K562 (cell line): ENCODE measurements around the gene POLDIP3. TPM values are rescaled to one million over a fixed set of nuclear protein-coding genes. Genes with fewer than 3 reads are reported as not detected.
"Not testable (repeated sequence)": the region's sequence is repeated elsewhere in the genome, so short reads cannot be mapped to it uniquely, and the experiment has no call there.

Experiments
- ATAC-seq: fragments of 200-7000 bp; cut with Tn5 transposase; 3 replicates; pipeline ENCODE4 v1.9.1; 2020; ENCODE audit warnings: moderate library complexity
- BruUV-seq: library from RNA; stranded (reverse); fragments of 400-500 nt; replicated peaks from 2 replicates; lab custom pipeline; 2021; lab: Mats Ljungman, UMichigan
- CTCF ChIA-PET: fragments of 300-600 bp; formaldehyde crosslinking; extraction: SDS; loops from one replicate; lab custom pipeline; 2021; ENCODE audit warnings: low intra/inter-chr PET ratio; lab: Yijun Ruan, JAX
- POLR2A ChIA-PET: fragments of 300-600, 350-650 bp; sonication (Branson Sonifier 250); formaldehyde crosslinking; extraction: SDS; loops from one replicate; lab custom pipeline; 2021; ENCODE audit warnings: antibody characterized with exemption, inconsistent platforms; lab: Yijun Ruan, JAX
- DNase-seq, 4 experiments: peaks; one replicate each; pipeline versions ENCODE4 v3.0.0 to v3.0.0-alpha.2; 2011 to 2018; ENCODE audit warnings: low spot score in 3 of 4, mixed read lengths in 3 of 4; ENCODE audit errors: extremely low read depth in 1 of 4
- FAIRE-seq: peaks from 2 replicates; lab custom pipeline; 2011; peaks lifted over from hg19 to GRCh38; lab: Jason Lieb, UNC
- H2AFZ ChIP-seq: 2 replicates; pipeline ENCODE4 v1.6.0; 2011; ENCODE audit warnings: low read depth, low read length, control low read depth, inconsistent platforms
- H3K27ac ChIP-seq: fragments of 200-600 bp; 3 replicates; pipeline ENCODE4 v1.8.0; 2011; ENCODE audit warnings: low read depth, mild to moderate bottlenecking, control low read depth, inconsistent platforms, low read length, moderate library complexity, mixed read lengths; ENCODE audit errors: extremely low read depth
- H3K27me3 ChIP-seq, 2 experiments: fragments of 300-600 bp in 1 of 2; 2 replicates in 1 of 2; 3 replicates in 1 of 2; pipeline versions ENCODE4 v1.6.0 to v1.8.0; 2011; ENCODE audit warnings: inconsistent platforms in 2 of 2, low read length in 2 of 2, mild to moderate bottlenecking in 1 of 2, mixed read lengths in 1 of 2, moderate library complexity in 1 of 2; ENCODE audit not compliant: control insufficient read depth in 2 of 2, insufficient read depth in 2 of 2
- H3K36me3 ChIP-seq: fragments of 300-600 bp; 3 replicates; pipeline ENCODE4 v1.8.0; 2011; ENCODE audit warnings: mild to moderate bottlenecking, low read length, inconsistent platforms; ENCODE audit not compliant: control insufficient read depth, insufficient read depth
- H3K4me1 ChIP-seq, 2 experiments: fragments of 200-600 bp in 1 of 2; replicated peaks in 1 of 2; 2 replicates in 1 of 2; 3 replicates in 1 of 2; pipeline versions ENCODE4 v1.5.1 to v1.8.0; 2011; ENCODE audit warnings: inconsistent platforms in 2 of 2, low read length in 2 of 2, mild to moderate bottlenecking in 1 of 2, mixed read lengths in 1 of 2, moderate library complexity in 1 of 2; ENCODE audit not compliant: control insufficient read depth in 2 of 2, insufficient read depth in 2 of 2
- H3K4me2 ChIP-seq: 2 replicates; pipeline ENCODE4 v1.6.1; 2011; ENCODE audit warnings: low read length, control low read depth, inconsistent platforms, mixed read lengths; ENCODE audit not compliant: insufficient read depth
- H3K4me3 ChIP-seq: fragments of 200-600 bp; sonication (generic), shearing (Covaris generic); 2 replicates; pipeline ENCODE4 v1.5.1; 2016; ENCODE audit warnings: control low read depth, inconsistent platforms
- H3K79me2 ChIP-seq: fragments of 200-600 bp; 3 replicates; pipeline ENCODE4 v1.8.0; 2011; ENCODE audit warnings: low read length, inconsistent platforms; ENCODE audit not compliant: control insufficient read depth, insufficient read depth
- H3K9ac ChIP-seq, 2 experiments: 2 replicates each; pipeline versions ENCODE4 v1.6.0 to v1.6.1; 2011; ENCODE audit warnings: low read depth in 2 of 2, low read length in 2 of 2, control low read depth in 1 of 2, inconsistent platforms in 1 of 2, mild to moderate bottlenecking in 1 of 2, mixed read lengths in 1 of 2; ENCODE audit not compliant: insufficient read depth in 1 of 2
- H3K9me1 ChIP-seq: one replicate; pipeline ENCODE4 v1.6.0; 2011; ENCODE audit warnings: inconsistent platforms, mild to moderate bottlenecking, low read length, moderate library complexity; ENCODE audit not compliant: control insufficient read depth, insufficient read depth
- H3K9me3 ChIP-seq: replicated peaks from 2 replicates; pipeline ENCODE4 v1.5.1; 2011; ENCODE audit warnings: low read depth, low read length, inconsistent platforms; ENCODE audit not compliant: control insufficient read depth, insufficient read depth
- H4K20me1 ChIP-seq: replicated peaks from 2 replicates; pipeline ENCODE4 v1.6.1; 2011; ENCODE audit warnings: low read length, inconsistent platforms, mixed read lengths; ENCODE audit not compliant: control insufficient read depth, insufficient read depth
- NR2C2 ChIP-seq, 2 experiments: fragments of 200-800 bp in 1 of 2; sonication (Bioruptor generic) in 1 of 2; sonication (generic) in 1 of 2; formaldehyde crosslinking in 1 of 2; IDR thresholded peaks; 2 replicates each; pipeline versions ENCODE4 v1.6.1 to v1.8.0; 2016 to 2022; ENCODE audit warnings: mild to moderate bottlenecking in 1 of 2, missing compliant biosample characterization in 1 of 2, missing genetic modification characterization in 1 of 2, missing genetic modification reagents in 1 of 2
- PCBP1 ChIP-seq: fragments of 200-400 bp; formaldehyde crosslinking; IDR thresholded peaks from 2 replicates; pipeline ENCODE4 v1.6.1; 2018; ENCODE audit warnings: mild to moderate bottlenecking, low read depth, low read length; ENCODE audit not compliant: poor library complexity, severe bottlenecking
- ZNF586 ChIP-seq: fragments of 450-650 bp; formaldehyde crosslinking; conservative IDR thresholded peaks from 2 replicates; pipeline ENCODE4 v1.4.0; 2020; ENCODE audit warnings: mild to moderate bottlenecking, moderate library complexity
- WGBS: fragments of 100-300 bp; shearing (Covaris generic); methylation state at CpG from one replicate; pipeline ENCODE4 v1.1.6; 2016; ENCODE audit warnings: low coverage, mixed read lengths; ENCODE audit not compliant: insufficient coverage; ENCODE audit errors: missing lambda C conversion rate; 5-methylcytosine and 5-hydroxymethylcytosine counted together
- in situ Hi-C: fragments of 300-500 bp; cut with MboI; formaldehyde crosslinking; loops from 4 replicates; pipeline ENCODE4 v1.15.0; 2018; ENCODE audit warnings: inconsistent platforms, mixed read lengths
- intact Hi-C: fragments of 100-400 bp; cut with micrococcal nuclease; formaldehyde crosslinking; loops from 2 replicates; pipeline ENCODE4 v1.14.2; 2022
- polyA plus RNA-seq, 8 experiments: library from polyadenylated mRNA; depleted of rRNA in 4 of 8; stranded (reverse) in 5 of 8; unstranded in 3 of 8; fragments of >200 nt; fragmentation: Nextera tagmentation in 2 of 8; fragmentation: Illumina TruSeq in 1 of 8; extraction: Ambion mirVana in 2 of 8; extraction: Trizol in 1 of 8; gene quantifications; 2 replicates each; pipeline versions ENCODE4 v1.2.1 to v1.2.3, GENCODE V29; 2011 to 2014; ENCODE audit warnings: inconsistent platforms in 1 of 8, missing spikeins in 1 of 8
- total RNA-seq, 7 experiments: library from RNA; depleted of rRNA in 6 of 7; stranded (reverse); fragments of >200 nt in 6 of 7; fragmentation: Illumina TruSeq in 2 of 7; extraction: Trizol in 2 of 7; gene quantifications; 2 replicates each; pipeline versions ENCODE4 v1.2.1 to v1.2.3, GENCODE V29; 2011 to 2021; ENCODE audit warnings: low replicate concordance in 1 of 7
- TF ChIP-seq, protein P1 (sequence below): fragments of 450-650 bp; IDR thresholded peaks from 2 replicates; pipeline ENCODE4 v1.6.1; 2016; ENCODE audit warnings: mild to moderate bottlenecking, moderate library complexity

Gene POLDIP3
- total and polyA plus RNA-seq, 9 of the 15 experiments (the other 6 are each of a cell fraction or from before 2014, with no cell fraction given) = 14.3 to 53.0 (median 26.3) TPM

DNA sequence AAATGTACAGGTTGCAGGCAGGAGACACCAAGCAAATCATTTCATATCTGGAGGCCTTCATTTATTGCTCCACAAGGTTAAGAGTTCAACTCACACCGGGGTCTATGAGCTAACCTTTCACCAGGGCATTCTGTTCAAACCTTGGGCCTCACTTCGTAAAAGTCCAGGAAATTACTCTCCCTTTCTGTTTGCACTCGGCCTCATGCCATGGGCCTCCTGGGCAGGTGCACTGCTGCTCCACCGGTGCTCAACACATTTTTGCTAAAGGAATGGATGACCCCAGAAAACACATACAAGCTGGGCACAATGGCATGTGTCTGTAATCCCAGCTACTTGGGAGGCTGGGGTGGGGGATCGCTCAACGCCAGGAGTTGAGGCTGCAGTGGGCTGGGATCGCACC, 78.5 kb downstream of the POLDIP3 start (continued):
- TF ChIP-seq, protein P1, sequence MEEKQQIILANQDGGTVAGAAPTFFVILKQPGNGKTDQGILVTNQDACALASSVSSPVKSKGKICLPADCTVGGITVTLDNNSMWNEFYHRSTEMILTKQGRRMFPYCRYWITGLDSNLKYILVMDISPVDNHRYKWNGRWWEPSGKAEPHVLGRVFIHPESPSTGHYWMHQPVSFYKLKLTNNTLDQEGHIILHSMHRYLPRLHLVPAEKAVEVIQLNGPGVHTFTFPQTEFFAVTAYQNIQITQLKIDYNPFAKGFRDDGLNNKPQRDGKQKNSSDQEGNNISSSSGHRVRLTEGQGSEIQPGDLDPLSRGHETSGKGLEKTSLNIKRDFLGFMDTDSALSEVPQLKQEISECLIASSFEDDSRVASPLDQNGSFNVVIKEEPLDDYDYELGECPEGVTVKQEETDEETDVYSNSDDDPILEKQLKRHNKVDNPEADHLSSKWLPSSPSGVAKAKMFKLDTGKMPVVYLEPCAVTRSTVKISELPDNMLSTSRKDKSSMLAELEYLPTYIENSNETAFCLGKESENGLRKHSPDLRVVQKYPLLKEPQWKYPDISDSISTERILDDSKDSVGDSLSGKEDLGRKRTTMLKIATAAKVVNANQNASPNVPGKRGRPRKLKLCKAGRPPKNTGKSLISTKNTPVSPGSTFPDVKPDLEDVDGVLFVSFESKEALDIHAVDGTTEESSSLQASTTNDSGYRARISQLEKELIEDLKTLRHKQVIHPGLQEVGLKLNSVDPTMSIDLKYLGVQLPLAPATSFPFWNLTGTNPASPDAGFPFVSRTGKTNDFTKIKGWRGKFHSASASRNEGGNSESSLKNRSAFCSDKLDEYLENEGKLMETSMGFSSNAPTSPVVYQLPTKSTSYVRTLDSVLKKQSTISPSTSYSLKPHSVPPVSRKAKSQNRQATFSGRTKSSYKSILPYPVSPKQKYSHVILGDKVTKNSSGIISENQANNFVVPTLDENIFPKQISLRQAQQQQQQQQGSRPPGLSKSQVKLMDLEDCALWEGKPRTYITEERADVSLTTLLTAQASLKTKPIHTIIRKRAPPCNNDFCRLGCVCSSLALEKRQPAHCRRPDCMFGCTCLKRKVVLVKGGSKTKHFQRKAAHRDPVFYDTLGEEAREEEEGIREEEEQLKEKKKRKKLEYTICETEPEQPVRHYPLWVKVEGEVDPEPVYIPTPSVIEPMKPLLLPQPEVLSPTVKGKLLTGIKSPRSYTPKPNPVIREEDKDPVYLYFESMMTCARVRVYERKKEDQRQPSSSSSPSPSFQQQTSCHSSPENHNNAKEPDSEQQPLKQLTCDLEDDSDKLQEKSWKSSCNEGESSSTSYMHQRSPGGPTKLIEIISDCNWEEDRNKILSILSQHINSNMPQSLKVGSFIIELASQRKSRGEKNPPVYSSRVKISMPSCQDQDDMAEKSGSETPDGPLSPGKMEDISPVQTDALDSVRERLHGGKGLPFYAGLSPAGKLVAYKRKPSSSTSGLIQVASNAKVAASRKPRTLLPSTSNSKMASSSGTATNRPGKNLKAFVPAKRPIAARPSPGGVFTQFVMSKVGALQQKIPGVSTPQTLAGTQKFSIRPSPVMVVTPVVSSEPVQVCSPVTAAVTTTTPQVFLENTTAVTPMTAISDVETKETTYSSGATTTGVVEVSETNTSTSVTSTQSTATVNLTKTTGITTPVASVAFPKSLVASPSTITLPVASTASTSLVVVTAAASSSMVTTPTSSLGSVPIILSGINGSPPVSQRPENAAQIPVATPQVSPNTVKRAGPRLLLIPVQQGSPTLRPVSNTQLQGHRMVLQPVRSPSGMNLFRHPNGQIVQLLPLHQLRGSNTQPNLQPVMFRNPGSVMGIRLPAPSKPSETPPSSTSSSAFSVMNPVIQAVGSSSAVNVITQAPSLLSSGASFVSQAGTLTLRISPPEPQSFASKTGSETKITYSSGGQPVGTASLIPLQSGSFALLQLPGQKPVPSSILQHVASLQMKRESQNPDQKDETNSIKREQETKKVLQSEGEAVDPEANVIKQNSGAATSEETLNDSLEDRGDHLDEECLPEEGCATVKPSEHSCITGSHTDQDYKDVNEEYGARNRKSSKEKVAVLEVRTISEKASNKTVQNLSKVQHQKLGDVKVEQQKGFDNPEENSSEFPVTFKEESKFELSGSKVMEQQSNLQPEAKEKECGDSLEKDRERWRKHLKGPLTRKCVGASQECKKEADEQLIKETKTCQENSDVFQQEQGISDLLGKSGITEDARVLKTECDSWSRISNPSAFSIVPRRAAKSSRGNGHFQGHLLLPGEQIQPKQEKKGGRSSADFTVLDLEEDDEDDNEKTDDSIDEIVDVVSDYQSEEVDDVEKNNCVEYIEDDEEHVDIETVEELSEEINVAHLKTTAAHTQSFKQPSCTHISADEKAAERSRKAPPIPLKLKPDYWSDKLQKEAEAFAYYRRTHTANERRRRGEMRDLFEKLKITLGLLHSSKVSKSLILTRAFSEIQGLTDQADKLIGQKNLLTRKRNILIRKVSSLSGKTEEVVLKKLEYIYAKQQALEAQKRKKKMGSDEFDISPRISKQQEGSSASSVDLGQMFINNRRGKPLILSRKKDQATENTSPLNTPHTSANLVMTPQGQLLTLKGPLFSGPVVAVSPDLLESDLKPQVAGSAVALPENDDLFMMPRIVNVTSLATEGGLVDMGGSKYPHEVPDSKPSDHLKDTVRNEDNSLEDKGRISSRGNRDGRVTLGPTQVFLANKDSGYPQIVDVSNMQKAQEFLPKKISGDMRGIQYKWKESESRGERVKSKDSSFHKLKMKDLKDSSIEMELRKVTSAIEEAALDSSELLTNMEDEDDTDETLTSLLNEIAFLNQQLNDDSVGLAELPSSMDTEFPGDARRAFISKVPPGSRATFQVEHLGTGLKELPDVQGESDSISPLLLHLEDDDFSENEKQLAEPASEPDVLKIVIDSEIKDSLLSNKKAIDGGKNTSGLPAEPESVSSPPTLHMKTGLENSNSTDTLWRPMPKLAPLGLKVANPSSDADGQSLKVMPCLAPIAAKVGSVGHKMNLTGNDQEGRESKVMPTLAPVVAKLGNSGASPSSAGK = no peak
- no peak for TF ChIP-seq NR2C2 (CRISPR knock-in tag; IDR thresholded peaks at IDR 0.05)
- no peak for TF ChIP-seq NR2C2 (tag; IDR thresholded peaks at IDR 0.05)
- TF ChIP-seq PCBP1 = no peak
- no peak for TF ChIP-seq ZNF586 (CRISPR knock-in tag)

- intact Hi-C loops, H3K4me3 ChIP-seq, H3K79me2 ChIP-seq, H3K9ac ChIP-seq, DNase-seq, H3K27ac ChIP-seq, H4K20me1 ChIP-seq, H3K9me1 ChIP-seq, H3K27me3 ChIP-seq, CTCF ChIA-PET, FAIRE-seq, ATAC-seq, H3K4me2 ChIP-seq, H3K9me3 ChIP-seq, BruUV-seq, H3K36me3 ChIP-seq, in situ Hi-C loops, H2AFZ ChIP-seq: not testable (repeated sequence)
- POLR2A ChIA-PET = interaction anchor here (0.7 kb wide), 1 partner anchor 79 kb away, joined by 3 read pairs; no protein-coding TSS in a partner anchor
- whole genome bisulfite sequencing = 33% methylated on average over 1 of the region's 14 CpGs
- peaks cover 15 to 32% of the 10 kb centered on the region in 2 experiments; a peak in 4 of 5 replicates for H3K4me1 ChIP-seq
Observed at GRCh38 chr22:42535082-42535731, 79.5 kb downstream of the POLDIP3 start.
